Activated naive CD4-positive, alpha-beta T cell treated with Interleukin-2 at 50 U/mL for 16 hours (primary cell): Measurements from ENCODE around the gene FBXO33.
A peak's percentile ranks its signal among the peaks of the same experiment; 100 is the strongest.
"Not testable (repeated sequence)": the region's sequence is repeated elsewhere in the genome, so short reads cannot be mapped to it uniquely, and the experiment has no call there.

Source experiments
- DNase-seq: peaks from one replicate; pipeline ENCODE4 v3.0.0-alpha.2; 2020

Gene FBXO33

GRCh38 chr14:39368261-39368959 lies 63.8 kb downstream of the FBXO33 start:
- DNase-seq: peak; percentile 18

DNA sequence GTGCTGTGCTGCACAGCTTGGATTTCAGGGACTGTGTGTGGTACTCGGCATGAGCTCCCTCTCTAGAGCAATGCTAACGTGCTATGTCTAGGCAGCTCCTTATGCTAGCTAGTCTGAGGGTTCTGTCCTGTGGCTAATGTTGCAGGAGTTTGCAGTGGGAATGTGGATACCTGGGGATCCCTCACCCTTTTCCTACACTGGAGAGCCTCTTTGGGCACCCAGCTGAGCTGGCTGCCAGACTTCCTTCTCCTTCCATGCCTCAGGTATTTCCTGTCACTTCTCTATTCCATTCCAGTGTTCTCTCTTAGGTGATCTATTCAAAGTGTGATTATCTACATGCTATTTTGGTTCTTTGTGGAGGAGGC lies 64.9 kb downstream of the FBXO33 start:
- DNase-seq: no peak

DNA sequence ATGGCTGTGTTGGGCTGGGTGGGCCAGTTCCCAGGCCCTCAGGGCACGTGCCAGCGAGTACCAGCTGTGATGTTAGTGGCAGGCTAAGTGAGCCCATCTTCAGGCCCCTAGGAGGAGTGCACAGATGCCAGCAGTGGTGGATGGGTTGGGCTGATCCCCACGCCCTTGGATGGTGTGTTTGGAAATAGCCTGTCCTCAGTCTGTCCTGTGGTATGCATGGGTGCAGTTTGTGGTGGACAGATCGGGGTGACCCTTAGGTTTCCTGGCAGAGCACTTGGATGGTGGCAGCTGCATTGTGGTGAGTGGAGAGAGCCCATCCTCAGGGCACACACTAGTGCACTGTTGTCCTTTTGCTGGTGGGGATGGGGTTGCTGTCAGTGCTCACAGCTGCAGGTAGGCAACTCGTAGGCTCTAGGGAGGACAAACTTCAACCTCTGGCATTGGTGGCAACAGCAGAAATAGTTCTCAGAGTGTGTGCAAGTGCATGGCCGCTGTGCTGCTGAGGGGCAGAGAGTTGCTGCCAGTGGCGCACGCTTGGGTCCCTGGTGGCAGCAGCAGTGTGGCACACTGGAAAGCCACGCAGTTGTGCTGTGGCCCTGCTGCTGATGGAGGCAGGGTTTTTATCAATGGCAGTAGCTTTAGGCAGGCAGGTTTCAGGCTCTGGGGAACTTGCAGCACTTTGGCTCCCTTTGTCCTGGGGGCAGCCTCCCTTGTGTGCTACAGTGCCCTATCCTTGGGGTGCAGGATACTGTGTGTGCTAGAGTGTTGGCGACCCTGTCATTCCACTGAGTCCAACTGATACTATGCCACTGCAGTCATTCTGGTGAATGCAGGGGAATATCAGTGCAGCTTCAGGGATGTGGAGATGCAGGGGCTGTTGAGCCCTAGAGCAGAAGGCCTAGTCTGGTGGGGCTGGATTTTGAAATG lies 65.5 kb downstream of the FBXO33 start:
- DNase-seq: no peak

DNA sequence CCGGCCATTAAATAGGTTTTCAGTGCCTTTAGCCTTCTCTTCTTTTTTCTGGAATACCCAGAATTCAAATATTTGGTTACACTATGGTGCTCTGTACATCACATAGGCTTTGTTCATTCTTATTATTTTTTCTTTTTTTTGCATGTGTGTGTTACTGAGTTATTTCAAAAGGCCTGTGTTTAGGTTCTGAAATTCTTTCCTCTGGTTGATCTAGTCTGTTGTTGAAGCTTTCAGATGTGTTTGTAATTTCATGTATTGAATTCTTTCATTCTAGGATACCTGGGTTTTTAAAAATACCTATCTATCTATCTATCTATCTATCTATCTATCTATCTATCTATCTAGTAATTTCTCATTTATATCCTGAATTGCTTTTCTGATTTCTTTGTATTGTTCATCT lies 66.9 kb downstream of the FBXO33 start:
- DNase-seq: no peak

GRCh38 chr14:39364509-39364908 lies 67.7 kb downstream of the FBXO33 start:
- no peak for DNase-seq

- DNase-seq: not testable (repeated sequence)
Observed at GRCh38 chr14:39361556-39361955, 70.7 kb downstream of the FBXO33 start.

GRCh38 chr14:39360316-39360715 lies 71.9 kb downstream of the FBXO33 start:
- DNase-seq: no peak

- not testable (repeated sequence) for DNase-seq
Observed at GRCh38 chr14:39359069-39359468, 73.2 kb downstream of the FBXO33 start.

DNA sequence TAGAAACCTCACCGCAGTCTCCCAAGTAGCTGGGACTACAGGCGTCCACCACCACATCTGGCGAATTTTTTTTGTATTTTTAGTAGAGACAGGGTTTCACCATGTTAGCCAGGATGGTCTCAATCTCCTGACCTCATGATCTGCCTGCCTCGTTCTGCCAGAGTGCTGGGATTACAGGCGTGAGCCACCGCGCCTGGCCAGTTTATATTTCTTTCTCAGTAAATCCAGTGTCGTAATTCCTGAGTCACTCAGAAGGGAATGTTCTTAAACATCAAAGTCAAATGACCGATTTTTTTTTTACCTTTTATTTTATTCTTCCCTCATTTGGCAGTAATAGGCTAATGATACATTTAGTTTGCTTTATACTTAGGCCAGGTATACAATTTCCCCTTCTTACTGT lies 80.5 kb downstream of the FBXO33 start:
- no peak for DNase-seq

- DNase-seq: no peak
Observed at GRCh38 chr14:39350866-39351265, 81.4 kb downstream of the FBXO33 start.
